DMS53 treated with DMSO at 0.1 percent for 48 hours (cell line): ENCODE results near the gene EEIG1.
"Not testable (repeated sequence)": the region's sequence is repeated elsewhere in the genome, so short reads cannot be mapped to it uniquely, and the experiment has no call there.

Source experiments
- DNase-seq: peaks from one replicate; lab custom pipeline; 2025; ENCODE audit not compliant: unreplicated experiment; lab: John Stamatoyannopoulos, UW

The EEIG1 gene

DNA sequence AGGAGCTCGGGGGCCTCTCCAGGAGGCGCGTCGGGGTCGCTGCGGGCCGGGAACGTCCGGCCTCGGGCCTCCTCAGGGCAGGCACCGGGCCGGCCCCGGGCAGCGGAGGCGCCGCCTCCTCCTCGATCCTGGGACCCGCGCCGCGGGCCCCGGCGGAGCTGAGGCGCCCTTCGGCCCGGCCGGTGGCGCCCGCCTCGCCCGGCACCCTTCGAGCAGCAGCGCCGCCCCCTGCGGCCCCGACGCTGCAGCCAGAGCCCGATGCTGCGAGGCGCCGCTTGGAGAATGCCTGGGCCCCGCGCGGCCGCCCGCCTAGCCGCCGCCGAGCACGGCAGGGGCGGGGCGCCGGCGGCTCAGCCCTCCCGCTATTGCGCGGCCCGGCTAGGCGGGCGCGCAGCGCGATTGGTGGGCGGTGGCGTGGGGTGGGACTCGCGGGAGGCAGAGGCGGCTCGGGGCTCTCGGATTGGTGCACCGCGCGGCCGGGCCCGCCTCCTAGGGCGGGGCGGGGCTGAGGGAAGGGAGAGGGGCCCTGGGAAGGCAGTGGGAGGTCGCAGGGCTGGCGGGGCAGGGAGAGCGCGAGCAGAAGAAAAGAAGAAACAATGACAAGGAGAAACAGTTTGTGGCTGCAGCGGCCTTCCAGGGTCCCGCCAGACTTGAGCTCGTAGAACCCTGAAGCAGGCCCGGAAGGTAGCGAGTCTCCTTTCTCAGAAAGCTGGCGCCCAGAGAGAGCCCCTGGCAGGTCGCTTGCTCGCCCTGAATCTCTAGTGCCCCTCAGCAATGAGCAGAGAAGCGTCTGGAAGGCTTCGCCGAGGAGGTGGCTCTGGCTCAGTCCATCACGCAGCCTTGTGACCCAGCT is at the start of gene EEIG1:
Gene EEIG1 (minus strand): TSS at position 284 of the 853 bp plus-strand sequence. CDS start 852 bp downstream, outside the sequence.
- DNase-seq: peak; percentile 82

GRCh38 chr9:128027705-128028104 is 46.9 kb upstream of the EEIG1 start:
- DNase-seq: no peak

DNA sequence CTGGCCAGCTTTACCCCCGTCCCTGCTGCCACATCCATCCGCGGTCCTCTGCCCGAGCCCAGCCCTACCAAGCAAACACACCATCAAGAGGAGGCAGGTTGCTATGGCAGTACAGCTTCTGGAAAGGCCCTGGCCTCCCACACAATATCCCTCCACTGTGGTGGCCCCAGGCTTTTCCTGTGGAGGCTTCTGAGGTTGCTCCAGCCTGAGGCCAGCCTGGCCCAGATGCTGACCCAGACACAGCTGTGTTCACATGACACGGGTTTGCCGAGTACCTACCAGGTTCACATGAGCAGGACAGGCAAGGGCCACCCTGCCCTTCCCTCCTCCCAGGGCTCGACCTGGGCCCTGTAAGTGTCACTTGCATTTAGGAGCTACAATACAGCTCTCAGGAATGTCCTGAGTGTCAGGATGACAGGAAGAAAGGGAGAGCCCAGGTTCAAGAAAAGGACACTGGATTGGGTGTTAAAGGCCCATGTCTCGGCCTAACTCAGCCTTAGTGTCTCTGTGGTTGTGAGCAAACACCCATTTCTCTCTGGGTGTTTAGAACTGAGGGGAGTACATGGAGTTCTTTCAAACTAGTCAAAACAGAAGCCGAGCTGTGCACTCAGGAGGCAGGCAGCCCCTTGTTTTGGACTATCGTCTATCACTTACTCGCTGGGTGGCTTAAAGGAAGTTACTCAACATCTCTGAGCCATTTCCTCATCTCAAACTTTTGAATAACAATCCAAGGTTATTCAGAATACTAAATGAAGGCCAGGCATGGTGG is 46.2 kb upstream of the EEIG1 start:
- DNase-seq: no peak

DNA sequence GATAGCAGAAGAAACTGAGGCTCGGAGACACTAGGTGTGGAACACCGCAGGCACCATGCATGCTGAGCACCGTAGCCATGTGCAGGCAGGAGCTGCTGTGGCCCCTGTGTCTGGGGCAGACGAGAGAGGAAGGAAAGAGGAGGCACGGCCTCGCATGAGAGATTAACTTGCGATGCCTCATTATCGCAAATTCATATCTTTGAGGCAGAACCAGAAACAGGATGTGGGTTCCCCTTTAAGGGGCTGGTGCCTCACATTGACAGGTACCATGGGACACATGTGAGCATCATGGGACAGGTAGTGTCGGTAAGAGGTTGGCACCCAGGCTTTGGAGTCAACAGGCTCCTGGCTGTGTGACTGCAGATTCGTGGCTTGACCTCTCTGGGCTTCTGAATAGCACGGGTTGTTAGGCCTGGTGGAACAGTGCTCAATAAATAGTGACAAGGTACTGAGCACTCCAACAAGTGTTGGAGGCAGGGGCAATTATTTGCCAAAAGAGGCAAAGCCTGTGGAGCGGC is 45.5 kb upstream of the EEIG1 start:
- DNase-seq: no peak

- no peak for DNase-seq
Observed at GRCh38 chr9:128025736-128026135, 44.9 kb upstream of the EEIG1 start.

DNA sequence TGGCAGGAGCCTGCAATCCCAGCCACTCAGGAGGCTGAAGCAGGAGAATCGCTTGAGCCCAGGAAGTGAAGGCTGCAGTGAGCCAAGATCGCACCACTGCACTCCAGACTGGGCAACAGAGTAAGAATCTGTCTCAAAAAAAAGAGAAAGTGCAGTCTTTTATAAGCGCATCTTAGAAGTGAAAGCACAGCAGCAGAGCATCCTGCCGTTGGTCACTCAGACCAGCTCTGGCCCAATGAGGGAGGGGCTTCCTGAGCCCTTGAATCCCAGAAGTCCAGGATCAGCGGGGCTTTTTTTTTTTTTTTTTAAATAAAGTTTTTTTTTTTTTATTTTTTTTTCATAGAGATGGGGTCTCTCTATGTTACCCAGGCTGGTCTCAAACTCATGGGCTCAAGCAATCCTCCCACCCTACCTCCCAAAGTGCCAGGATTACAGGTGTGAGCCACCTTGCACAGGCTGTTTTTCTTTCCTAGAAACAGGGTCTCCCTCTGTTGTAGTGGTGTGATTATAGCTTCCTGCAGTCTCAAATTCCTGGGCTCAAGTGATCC is 44.0 kb upstream of the EEIG1 start:
- DNase-seq: no peak

GRCh38 chr9:128023671-128024070 is 42.9 kb upstream of the EEIG1 start:
- DNase-seq: not testable (repeated sequence)

DNA sequence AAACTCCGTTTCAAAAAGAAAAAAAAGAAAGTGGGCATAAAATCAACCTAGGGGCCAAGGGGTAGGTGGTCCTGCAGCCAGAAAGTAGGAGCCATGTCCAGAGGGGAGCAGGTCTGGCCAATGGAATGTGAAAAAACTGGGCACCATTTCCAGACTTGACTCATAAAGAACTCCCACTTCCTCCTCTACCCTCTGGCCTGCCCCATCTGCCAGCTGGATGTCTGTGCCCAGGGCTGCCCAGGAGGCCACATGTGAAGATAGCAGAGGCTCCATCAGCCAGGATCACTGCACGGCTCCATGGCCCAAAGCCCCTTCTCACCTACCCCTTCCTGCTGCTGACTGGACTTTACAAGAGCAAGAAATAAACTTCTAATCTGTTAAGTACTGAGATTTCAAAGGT is 42.1 kb upstream of the EEIG1 start:
- no peak for DNase-seq

DNA sequence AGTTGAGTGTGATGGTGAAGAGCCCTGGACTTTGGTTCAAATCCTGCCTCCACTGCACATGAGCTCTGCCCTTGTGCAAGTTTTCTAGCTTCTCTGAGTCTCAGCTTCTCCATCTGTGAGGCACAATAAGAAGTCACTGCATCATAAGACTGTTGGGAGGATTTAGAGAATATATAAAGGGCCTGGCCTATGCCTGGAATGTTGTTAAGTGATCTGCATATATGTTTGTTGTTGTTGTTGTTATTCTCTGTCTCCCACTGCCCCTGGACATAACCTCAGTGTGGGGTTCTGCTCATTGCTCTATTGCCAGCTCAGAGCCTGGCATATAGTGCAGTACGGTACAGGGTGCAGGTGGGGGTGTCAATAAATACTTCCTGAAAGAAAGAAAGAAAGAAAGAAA is 40.3 kb upstream of the EEIG1 start:
- no peak for DNase-seq

DNA sequence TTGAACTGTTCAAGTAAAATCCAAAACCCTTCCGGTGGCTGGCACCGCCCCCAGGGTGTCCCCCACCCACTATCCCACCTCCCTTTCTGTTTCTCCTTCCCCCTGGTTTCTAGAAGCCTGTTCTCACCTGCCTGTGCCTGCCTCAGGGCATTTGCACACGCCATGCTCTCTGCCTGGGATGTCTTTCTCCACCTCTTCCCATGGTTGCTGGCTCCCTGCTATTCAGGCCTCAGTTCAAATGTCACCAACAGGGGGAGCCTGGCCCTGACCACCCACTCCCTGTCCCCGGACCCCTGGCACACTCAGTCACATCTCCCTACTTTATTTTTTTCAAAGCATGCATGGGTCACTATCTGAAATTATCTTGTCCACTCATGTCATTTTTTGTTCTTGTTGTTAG is 39.9 kb upstream of the EEIG1 start:
- DNase-seq: no peak

GRCh38 chr9:128015696-128016095 is 34.9 kb upstream of the EEIG1 start:
- no peak for DNase-seq

DNA sequence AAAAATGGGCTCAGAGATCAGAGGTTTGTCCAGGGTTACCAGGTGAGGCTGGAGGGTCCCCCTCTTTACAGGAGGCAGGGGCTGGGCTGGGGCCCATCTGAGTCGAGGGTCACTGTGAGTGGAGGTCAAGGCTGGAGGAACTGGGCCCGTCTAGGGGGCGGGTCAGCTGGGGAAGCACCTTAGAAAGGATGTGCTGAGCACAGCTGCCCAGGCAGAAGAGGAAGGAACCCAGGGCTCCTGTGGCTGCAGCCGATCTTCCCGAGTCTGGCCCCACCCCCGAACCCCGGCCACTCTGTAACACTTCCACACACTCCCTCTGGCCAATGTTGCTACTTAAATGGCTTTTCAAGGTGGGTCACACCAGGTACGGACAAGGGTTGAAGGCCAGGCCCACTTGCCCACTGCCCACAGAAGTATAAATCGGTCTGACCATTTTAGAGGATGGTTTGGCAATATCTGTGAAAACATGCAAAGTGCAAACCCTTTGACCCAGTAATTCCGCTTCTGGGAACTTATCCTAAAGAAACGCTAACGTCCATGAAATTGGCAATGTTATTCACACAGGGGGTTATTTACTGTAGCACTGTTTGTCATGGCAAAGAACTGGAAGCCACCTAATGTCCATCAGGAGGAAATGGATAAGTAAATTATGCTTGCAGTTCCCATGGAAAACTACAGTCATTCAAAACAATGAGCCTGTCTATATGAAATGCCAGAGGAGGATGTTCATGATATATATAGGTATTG is 30.5 kb upstream of the EEIG1 start:
- DNase-seq: no peak

DNA sequence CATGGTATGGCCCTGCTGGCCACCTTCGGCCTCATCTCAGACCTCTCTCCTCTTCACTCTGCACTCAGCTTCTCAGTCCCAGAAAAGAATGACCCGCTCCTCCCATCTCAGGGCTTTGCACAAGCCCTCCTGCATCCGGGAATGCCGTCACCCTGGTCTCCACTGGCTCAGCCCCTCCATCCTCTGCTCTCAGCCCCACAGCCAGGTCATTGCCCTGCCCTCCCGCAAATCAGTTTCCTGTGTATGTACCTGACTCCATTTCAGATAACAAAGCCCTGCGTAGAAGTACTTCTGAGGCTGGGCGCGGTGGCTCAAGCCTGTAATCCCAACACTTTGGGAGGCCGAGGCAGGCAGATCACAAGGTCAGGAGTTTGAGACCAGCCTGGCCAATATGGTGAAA is 28.9 kb upstream of the EEIG1 start:
- DNase-seq: no peak

DNA sequence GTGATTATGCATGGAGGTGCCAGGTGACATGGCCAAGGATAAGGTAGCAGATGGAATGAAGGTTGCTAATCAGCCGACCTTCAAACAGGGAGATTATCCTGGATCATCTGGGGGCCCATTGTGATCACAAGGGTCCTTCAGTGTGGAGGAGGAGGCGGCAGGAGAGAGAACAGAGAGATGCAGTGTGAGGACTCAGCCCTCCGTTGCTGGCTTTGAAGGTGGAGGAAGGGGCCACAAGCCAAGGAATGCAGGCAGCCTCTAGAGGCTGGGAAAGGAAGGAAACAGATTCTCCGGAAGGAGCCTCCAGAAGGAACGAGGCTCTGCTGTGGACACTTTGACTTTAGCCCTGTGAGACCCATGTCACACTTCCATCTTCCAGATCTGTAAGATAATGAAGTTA is 27.4 kb upstream of the EEIG1 start:
- no peak for DNase-seq

- DNase-seq: peak; percentile 84
Observed at GRCh38 chr9:128007566-128008138, 26.9 kb upstream of the EEIG1 start.

DNA sequence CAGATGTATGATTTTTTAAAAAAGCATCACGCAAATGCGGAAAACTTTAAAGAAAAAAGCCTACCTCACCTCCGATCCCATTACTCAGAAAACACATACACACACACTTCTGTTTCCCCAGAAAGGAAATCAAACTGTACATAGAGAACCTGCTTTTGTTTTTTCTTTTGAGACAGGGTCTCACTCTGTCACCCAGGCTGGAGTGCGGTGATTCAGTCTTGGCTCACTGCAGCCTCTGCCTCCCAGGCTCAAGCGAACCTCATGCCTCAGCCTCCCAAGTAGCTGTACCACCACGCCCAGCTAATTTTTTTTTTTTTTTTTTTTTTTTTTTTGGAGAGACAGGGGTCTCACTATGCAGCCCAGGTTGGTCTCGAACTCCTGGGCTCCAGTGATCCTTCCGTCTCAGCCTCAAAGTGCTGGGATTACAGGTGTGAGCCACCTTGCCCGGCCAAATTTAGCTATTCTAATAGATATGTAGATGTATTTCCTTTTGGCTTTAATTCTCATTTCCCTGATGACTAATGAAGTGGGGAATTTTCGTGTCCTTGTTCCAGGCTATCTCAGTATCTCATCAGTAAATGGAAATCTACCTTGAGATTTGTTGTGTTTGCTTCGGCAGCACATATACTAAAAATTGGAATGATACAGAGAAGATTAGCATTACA is 25.7 kb upstream of the EEIG1 start:
- no peak for DNase-seq

GRCh38 chr9:128005923-128006322 is 25.1 kb upstream of the EEIG1 start:
- DNase-seq: peak; percentile 90

GRCh38 chr9:128003966-128004604 is 23.3 kb upstream of the EEIG1 start:
- no peak for DNase-seq

DNA sequence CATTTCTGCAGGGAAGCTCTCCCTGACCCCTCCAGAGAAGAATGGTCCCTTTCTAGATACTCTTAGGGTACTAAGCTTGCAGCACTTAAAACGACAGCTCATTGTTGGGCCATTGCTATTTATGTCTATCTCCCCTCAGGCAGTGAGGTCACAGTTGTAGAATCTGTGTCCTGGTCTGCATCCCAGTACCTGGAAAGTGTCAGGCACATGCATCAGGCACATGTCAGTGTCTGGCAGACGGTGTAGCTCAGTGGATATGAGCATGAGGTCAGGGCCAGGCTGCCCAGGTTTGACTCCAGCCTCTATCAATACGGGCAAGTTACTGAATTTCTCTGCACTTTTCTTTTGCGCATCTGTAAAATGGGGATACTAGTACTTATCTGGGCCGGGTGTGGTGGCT is 22.2 kb upstream of the EEIG1 start:
- DNase-seq: no peak
